Measurements from ENCODE around the gene SLC39A11. TPM values are rescaled to one million over a fixed set of nuclear protein-coding genes. Genes with fewer than 3 reads are reported as not detected.

Gene SLC39A11
- total and polyA plus RNA-seq, 2 of the 13 experiments (the other 11 are each of a cell fraction or from before 2014, with no cell fraction given) = 17.2 to 31.5 TPM

GRCh38 chr17:72813481-72813880, 279.0 kb downstream of the SLC39A11 start (continued):
- TF ChIP-seq ZNF142 (CRISPR knock-in tag; IDR thresholded peaks at IDR 0.05) = no peak
- no peak for TF ChIP-seq JDP2 (CRISPR knock-in tag; IDR thresholded peaks at IDR 0.05; ENCODE audit: borderline replicate concordance)
- TF ChIP-seq, protein P1, sequence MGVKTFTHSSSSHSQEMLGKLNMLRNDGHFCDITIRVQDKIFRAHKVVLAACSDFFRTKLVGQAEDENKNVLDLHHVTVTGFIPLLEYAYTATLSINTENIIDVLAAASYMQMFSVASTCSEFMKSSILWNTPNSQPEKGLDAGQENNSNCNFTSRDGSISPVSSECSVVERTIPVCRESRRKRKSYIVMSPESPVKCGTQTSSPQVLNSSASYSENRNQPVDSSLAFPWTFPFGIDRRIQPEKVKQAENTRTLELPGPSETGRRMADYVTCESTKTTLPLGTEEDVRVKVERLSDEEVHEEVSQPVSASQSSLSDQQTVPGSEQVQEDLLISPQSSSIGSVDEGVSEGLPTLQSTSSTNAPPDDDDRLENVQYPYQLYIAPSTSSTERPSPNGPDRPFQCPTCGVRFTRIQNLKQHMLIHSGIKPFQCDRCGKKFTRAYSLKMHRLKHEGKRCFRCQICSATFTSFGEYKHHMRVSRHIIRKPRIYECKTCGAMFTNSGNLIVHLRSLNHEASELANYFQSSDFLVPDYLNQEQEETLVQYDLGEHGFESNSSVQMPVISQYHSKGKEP (CRISPR knock-in tag; IDR thresholded peaks at IDR 0.05) = no peak
- no peak for TF ChIP-seq RFX3 (CRISPR knock-in tag; IDR thresholded peaks at IDR 0.05)
- no peak for TF ChIP-seq ZNF207 (IDR thresholded peaks at IDR 0.05; ENCODE audit: borderline replicate concordance)

- BruUV-seq (replicated peaks) = no TSS peak
- Histone ChIP-seq H3K9ac (ENCODE audit: insufficient read depth, low read depth, low read length) (no peak overlapping the region), H3K27me3 (ENCODE audit: control insufficient read depth in 1 of 2, insufficient read depth in 2 of 2, low read length in 2 of 2) (no peaks in the 10 kb centered on the region), H3K4me3 (replicated peaks in 1 of 3; ENCODE audit: insufficient read depth in 1 of 3, low read depth in 2 of 3, low read length in 3 of 3) (no peak overlapping the region), H2AFZ (ENCODE audit: low read length) (no peak overlapping the region), H3K27ac (ENCODE audit: extremely low read length, insufficient read depth, low read length) (no peak overlapping the region), H3K36me3 (replicated peaks in 1 of 2; ENCODE audit: control insufficient read depth in 1 of 2, insufficient read depth in 2 of 2, low read length in 2 of 2) (peaks cover 0 to 3% of the 10 kb centered on the region in 2 experiments; a peak in 1 of 5 replicates), H3K9me3 (ENCODE audit: low read length) (no peaks in the 10 kb centered on the region), H3K4me1 (ENCODE audit: insufficient read depth, low read length) (no peaks in the 10 kb centered on the region), H4K20me1 (ENCODE audit: insufficient read depth, low read length) (no peaks in the 10 kb centered on the region), H3K4me2 (ENCODE audit: low read depth, low read length) (no peak overlapping the region), H3K79me2 (ENCODE audit: insufficient read depth, low read length) (no peaks in the 10 kb centered on the region)
- 94% methylated on average over 7 of the region's 7 CpGs for WGBS (ENCODE audit: low lambda C conversion rate)
- ChIA-PET POLR2A (no interaction called here), CTCF (ENCODE audit: low intra/inter-chr PET ratio, low total read pairs) (no interaction called here)
- in situ Hi-C loops (cut with HindIII; ENCODE audit: extremely low pct_ligation_motif_present, low pct_unique_long_range_greater_than_20kb) (no loop called here), intact Hi-C loops (cut with micrococcal nuclease; ENCODE audit: unreplicated experiment) (no loop called here)
- FAIRE-seq = no peak
- ATAC-seq = no peak
- DNase-seq (ENCODE audit: low spot score) = no peak
- no peak for TF ChIP-seq ZNF329 (CRISPR knock-in tag; IDR thresholded peaks at IDR 0.05; ENCODE audit: low read depth)
- no peak for TF ChIP-seq RFXANK (CRISPR knock-in tag; IDR thresholded peaks at IDR 0.05)
- TF ChIP-seq, protein P2, sequence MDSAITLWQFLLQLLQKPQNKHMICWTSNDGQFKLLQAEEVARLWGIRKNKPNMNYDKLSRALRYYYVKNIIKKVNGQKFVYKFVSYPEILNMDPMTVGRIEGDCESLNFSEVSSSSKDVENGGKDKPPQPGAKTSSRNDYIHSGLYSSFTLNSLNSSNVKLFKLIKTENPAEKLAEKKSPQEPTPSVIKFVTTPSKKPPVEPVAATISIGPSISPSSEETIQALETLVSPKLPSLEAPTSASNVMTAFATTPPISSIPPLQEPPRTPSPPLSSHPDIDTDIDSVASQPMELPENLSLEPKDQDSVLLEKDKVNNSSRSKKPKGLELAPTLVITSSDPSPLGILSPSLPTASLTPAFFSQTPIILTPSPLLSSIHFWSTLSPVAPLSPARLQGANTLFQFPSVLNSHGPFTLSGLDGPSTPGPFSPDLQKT (CRISPR knock-in tag; IDR thresholded peaks at IDR 0.05; ENCODE audit: borderline replicate concordance) = no peak
- no peak for TF ChIP-seq ZSCAN5A (CRISPR knock-in tag; IDR thresholded peaks at IDR 0.05; ENCODE audit: borderline replicate concordance)
- TF ChIP-seq ZNF879 (CRISPR knock-in tag; IDR thresholded peaks at IDR 0.05) = no peak
- TF ChIP-seq SAP130 (CRISPR knock-in tag; IDR thresholded peaks at IDR 0.05; ENCODE audit: low read depth) = no peak
- no peak for TF ChIP-seq MED13 (CRISPR knock-in tag; IDR thresholded peaks at IDR 0.05)
- TF ChIP-seq ZNF691 (CRISPR knock-in tag; IDR thresholded peaks at IDR 0.05; ENCODE audit: borderline replicate concordance, low read depth) = no peak
Observed at GRCh38 chr17:72812823-72813222, 279.7 kb downstream of the SLC39A11 start.

Data from HepG2 (cell line).